Ishikawa (cell line): ENCODE data around the gene SLC1A2.

Experiments used
- CREB1 ChIP-seq: IDR thresholded peaks from 2 replicates; pipeline ENCODE4 v1.6.1; 2012; ENCODE audit warnings: low read depth
- EGR1 ChIP-seq: IDR thresholded peaks from 2 replicates; pipeline ENCODE4 v1.6.1; 2012
- TCF12 ChIP-seq: IDR thresholded peaks from 2 replicates; pipeline ENCODE4 v1.6.1; 2012; ENCODE audit warnings: low read depth
- TF ChIP-seq, protein P1 (sequence below): IDR thresholded peaks from 2 replicates; pipeline ENCODE4 v1.6.1; 2012

DNA sequence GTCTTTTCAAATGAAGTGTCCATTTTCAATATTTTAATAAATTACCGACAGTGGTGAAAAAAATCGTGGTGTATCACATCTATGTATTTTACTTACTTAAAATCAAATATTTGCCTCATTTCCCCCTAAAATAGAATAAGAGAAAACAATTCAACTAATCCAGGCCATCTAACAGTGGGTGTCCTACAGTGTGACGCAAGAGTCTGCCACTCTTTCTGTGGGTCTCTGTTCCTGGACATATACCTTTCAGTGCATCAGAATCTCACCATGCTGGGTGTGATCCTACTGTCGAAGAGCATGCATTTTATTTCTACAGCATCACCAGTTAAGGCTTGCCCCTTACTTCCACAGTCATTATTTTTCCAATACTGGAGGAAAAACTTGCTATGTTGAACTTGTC is 169.2 kb downstream of the SLC1A2 start:
- TF ChIP-seq, protein P1, sequence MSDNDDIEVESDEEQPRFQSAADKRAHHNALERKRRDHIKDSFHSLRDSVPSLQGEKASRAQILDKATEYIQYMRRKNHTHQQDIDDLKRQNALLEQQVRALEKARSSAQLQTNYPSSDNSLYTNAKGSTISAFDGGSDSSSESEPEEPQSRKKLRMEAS, result no peak
- TF ChIP-seq EGR1, result no peak
- no peak for TF ChIP-seq TCF12
- TF ChIP-seq CREB1, result no peak
